GM21447 (cell line): ENCODE measurements around the gene DPEP2NB.
"Not testable (repeated sequence)": the region's sequence is repeated elsewhere in the genome, so short reads cannot be mapped to it uniquely, and the experiment has no call there.

Experiments used
- ATAC-seq: cut with Tn5 transposase; IDR thresholded peaks from one replicate; pipeline ENCODE4 v1.9.1; 2021; ENCODE audit not compliant: unreplicated experiment

DPEP2NB gene

GRCh38 chr16:67987460-67988160 lies 28.1 kb downstream of the DPEP2NB start:
- ATAC-seq, result no peak

DNA sequence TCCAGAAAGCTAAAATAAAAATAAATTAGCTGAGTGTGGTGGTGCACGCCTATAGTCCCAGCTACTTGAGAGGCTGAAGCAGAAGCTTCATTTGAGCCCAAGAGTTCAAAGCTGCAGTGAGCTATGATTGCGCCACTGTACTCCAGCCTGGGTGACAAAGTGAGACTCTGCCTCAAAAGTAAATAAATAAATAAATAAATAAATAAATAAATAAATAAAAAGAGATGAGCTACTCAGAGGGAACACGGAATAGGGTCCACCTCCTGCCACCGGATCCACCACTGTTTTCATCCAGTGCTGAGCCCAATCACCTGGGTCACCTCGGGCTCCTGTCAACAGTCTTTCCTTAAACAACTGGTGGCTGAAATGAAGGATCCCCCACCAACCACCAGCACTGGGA lies 28.8 kb downstream of the DPEP2NB start:
- ATAC-seq, result no peak

- no peak for ATAC-seq
Observed at GRCh38 chr16:67982011-67982696, 33.6 kb downstream of the DPEP2NB start.

- ATAC-seq, result no peak
Observed at GRCh38 chr16:67979955-67980678, 35.6 kb downstream of the DPEP2NB start, which contains the start of gene DPEP3. TSS of gene DPEP3 (minus strand) at chr16:67980499. CDS start at chr16:67980380, 119 bp downstream.

DNA sequence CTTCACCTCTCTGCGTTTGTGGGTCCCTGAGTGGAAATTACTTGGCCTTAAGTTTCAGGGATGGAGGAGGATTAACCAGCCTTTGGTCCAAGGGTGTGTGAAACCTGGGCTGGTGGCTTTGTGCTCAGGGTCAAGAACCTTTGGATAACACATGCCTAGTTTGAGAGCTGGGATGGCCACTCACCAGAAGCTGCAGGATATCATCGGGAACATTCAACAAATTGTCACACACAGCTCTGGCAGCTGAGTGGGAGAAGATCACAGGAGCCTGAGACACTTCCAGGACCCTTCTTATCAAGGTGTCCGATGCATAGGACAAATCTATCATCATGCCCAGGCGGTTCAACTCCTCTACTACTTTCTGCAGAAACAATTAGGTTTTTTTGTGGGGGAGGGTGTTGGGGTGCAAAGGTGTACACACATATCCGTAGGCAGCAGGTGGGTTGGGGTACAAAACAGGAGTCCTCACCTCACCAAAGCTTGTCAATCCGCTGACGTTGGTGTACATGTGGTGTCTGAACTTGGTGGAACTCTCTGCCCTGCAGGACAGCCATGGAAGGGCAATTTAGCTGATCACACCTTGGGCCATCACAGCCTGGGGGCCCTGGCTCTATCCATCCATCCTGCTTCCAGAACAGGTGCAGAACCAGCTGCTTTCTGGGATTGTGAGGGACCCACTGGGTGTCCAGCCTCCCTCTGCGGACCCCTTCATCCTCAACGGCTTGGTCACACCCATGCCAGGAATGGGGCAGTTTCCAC lies 38.1 kb downstream of the DPEP2NB start:
- ATAC-seq, result no peak

GRCh38 chr16:67977005-67977404 lies 38.7 kb downstream of the DPEP2NB start:
- ATAC-seq, result no peak

- ATAC-seq, result no peak
Observed at GRCh38 chr16:67976205-67976604, 39.5 kb downstream of the DPEP2NB start.

DNA sequence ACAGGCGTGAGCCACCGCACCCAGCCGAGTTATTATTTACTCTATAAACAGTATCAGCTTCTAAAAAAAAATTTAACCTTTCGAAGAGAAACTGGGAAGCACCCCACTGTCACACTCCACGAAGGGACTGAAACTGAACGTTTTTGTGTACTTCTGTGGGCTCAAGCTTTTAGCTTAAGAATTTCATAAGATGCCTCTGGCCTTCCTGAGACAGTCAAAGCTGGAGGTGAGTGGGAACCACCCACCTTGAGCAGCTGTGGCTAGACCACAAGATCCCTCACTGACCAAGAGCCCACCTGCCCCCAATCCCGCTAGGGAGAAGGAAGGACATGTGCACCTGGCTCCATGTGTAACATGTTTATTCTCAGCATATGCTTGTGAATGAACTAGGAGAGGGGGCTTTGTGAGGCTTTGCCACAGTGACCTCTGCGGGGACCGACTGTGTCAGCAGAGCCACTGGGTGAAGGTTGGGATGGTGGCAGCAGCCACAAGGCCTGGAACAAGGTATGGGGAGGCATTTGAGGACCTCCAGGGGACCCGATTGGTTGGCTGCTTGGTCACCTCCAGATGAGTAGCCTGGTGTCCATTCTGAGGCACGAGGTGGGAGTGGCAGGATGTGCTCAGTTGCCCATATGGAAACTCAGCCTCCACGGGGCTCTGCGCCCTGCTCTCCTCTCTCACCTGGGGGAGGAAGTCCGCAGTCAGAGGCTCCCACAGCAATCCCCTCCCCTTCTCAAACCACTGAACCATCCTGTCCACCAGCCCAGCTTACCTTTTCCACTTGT lies 40.2 kb downstream of the DPEP2NB start:
- ATAC-seq, result no peak

DNA sequence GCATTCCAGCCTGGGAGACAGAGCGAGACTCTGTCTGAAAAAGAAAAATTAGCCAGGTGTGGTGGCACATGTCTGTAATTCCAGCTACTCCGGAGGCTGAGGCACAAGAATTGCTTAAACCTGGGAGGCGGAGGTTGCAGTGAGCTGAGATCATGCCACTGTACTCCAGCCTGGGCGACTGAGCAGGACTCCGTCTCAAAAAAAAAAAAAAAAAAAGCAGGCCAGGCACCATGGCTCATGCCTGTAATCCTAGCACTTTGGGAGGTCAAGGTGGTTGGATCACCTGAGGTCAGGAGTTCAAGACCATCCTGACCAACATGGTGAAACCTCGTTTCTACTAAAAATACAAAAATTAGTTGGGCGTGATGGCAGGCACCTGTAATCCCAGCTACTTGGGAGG lies 43.4 kb downstream of the DPEP2NB start:
- ATAC-seq, result not testable (repeated sequence)

DNA sequence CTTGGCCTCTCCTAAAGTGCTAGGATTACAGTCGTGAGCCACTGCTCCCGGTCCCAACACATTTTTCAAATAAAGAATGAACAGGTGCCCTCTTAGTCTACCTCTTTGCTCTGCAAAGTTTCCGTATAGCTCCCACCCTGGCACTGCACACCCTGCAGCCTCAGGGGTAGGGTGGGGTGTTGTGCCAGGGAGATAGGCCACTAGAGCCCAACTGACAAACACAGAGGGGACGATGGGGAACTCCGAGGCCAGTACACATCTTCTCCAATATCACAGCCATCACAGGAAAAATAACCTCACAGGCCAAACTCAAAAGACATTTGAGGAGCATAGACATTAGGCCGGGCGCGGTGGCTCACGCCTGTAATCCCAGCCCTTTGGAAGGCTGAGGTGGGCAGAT lies 44.6 kb downstream of the DPEP2NB start:
- no peak for ATAC-seq

DNA sequence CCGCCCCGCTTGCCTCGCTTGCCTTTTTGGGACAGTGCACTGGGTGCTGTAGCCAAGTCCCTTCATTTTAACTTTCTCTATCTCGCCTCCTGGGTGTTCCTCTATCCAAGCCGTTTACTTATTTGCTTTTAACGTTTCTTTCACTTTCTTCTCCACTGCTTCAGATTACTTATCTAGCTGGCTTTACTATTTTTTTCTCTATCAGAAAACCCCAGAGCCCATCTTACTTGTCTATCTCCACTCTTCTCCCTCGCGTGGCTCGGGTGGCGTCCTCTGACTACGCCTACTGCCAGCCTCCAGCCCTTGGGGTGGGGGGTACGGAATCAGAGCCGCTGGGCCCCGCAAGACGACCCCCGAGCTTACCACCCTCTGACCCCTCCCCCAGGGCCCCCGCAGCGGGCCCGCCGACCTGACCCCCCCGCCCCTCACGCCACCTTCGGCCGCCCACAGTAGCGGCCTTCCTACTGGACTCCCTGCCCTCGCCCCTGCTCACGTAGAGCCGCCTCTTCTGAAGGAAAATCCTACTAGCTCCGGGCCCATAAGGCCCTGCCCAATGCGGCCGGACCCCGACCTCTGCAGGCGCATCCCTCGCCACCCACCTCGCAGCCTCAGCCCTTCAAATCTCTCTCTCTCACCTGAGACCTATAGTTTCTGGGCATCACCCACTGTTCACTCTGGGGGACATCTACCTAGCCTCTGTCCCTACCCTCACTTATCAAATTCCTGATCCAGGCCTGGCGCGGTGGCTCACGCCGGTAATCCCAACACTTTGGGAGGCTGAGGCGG lies 46.3 kb downstream of the DPEP2NB start:
- ATAC-seq, result no peak

DNA sequence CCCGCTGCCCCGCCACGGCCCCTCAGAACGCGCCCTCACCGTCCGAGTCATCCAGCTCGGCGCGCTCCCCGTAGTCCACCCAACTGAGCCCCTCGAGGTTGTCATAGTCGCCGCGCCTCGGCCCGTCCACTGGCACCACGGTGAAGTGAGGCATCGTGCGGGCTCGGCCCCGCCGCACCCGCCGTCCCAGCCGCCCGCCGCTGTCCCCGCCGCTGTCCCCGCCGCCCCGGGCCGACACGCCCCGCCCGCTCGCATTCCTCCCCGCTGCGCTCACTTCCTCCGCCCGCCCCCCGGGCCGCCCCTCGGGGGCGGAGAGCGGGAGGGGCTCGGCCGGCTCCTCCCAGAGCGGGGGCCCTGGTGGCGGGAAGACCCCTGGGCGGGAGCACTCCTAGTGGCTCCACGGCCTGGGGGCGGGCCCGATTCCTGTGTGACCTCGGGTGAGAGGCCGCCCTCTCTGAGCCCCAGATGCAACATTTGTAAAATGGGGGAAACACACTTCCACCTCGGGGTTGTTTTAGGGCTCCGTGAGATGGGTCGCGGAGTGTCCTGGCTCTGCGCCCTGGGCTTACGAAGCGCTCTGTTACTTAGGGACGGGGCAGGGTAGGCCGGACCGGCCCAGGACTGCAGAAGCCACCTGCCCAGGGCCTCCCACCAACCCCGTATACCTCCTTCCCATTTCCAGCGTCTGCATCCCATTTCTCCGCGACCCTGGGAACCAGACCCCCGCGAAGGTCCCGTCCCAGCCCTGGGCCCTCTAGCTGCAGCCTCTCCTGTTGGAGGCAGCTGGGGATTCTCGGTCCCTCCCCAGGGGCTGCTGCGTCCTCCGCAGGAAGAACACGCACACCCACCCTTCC lies 47.1 kb downstream of the DPEP2NB start, which contains the start of gene SLC12A4:
SLC12A4 (minus strand) TSS at position 238 of the 854 bp plus-strand sequence; CDS start at position 154, 84 bp downstream.
- peak; percentile 76 for ATAC-seq

GRCh38 chr16:67967958-67968399 lies 47.7 kb downstream of the DPEP2NB start:
- ATAC-seq, result peak; percentile 29

- no peak for ATAC-seq
Observed at GRCh38 chr16:67967183-67967957, 48.3 kb downstream of the DPEP2NB start.

GRCh38 chr16:67966549-67967182 lies 49.0 kb downstream of the DPEP2NB start:
- ATAC-seq, result no peak

DNA sequence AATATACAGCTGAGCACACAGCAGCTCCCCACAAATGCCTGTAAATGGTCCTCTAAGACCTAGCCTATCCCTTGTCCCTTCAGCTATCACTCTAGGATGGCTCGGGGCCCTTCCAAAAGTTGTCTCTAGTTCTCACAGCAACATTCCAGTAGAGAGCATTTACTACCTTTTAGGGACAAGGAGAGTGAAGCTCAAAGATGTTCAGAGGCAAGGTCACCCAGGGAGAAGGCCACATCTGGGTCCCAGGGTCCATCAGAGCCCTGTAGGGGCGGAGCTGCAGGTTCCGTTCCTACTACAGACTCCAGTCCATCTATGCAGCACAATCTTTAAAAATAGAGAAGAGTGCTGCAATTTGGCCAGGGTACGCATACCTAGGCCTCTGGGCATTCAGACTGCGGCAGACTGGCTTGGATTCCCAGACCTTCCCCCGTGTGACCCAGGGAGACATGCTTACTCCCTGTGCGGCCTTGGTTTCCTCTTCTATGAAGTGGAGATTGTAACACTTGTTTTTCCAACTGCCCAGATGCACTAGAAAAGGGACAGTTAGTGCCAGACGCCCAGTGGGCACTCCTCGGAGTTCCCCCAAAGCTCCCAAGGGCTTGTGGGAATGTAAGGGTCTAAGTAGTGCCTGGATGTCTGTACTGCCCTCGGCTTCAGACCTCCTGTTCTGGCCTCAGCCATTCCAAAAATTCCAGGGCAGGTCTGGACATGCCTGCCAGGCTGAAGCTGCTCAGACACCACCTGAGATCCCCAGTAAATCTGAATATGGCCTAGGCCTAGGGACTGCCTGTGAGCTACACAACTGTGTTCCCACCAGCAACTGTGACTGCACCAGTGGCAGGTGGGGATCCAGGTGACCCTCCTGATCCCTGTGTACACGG lies 49.8 kb downstream of the DPEP2NB start:
- no peak for ATAC-seq
